Measurements from ENCODE around the gene MKRN2.
"Not testable (repeated sequence)": the region's sequence is repeated elsewhere in the genome, so short reads cannot be mapped to it uniquely, and the experiment has no call there.

MKRN2 gene

GRCh38 chr3:12556690-12557472 is at the start of gene MKRN2:
MKRN2 (plus strand) TSS chr3:12557087; CDS start chr3:12557151, 64 bp downstream.
- peak; percentile 86 for DNase-seq

- no peak for DNase-seq
Measured at GRCh38 chr3:12507591-12508281, 49.2 kb upstream of the MKRN2 start.

GRCh38 chr3:12508291-12508700 is 48.6 kb upstream of the MKRN2 start:
- no peak for DNase-seq

DNA sequence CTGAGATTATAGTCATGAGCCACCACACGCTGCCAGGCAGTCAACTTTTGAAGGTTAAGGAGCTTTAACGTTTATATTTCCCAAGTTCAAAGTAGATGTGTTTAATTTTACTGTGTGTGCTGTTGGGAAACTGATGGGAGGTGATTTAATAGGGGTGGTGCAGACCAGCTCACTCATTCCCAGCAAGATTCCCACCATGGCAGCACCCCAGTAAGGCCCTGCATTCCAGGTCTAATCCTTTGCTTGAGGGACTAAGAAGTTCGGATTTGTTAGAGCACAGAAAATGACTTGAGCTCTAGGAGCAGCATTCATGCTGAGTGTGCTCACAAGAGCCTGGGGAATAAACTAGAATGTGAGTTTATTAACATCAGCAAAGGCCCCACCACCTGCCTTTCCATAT is 47.4 kb upstream of the MKRN2 start:
- no peak for DNase-seq

DNA sequence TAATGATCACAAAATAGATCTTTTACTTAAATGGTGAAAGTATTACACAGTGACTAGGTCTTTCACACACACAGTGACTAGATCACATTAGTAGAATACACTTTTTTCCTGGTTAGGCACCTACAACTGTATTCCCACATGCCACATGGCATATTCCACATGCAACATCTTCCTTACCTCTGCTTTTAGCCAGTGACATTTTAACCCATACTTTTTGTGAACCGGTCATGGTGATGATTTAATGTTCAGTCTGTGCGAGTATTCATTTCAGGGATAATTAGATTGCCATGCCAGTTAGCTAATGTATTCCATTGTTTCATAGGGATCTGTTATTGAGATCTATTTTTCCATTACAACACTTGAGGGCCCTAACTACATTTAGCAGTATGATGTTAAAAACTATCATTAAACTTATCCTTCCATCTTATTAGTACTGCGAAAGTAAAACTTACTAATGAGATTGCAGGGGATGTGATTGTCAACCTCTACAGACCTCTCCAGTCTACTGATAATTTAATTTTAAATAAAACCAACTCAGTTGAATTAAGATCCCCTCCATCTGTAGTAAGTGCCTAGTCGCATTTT is 44.3 kb upstream of the MKRN2 start:
- DNase-seq = no peak

- DNase-seq = no peak
Measured at GRCh38 chr3:12513694-12514446, 43.0 kb upstream of the MKRN2 start.

- no peak for DNase-seq
Measured at GRCh38 chr3:12515631-12516030, 41.3 kb upstream of the MKRN2 start.

GRCh38 chr3:12516873-12517272 is 40.0 kb upstream of the MKRN2 start:
- no peak for DNase-seq

DNA sequence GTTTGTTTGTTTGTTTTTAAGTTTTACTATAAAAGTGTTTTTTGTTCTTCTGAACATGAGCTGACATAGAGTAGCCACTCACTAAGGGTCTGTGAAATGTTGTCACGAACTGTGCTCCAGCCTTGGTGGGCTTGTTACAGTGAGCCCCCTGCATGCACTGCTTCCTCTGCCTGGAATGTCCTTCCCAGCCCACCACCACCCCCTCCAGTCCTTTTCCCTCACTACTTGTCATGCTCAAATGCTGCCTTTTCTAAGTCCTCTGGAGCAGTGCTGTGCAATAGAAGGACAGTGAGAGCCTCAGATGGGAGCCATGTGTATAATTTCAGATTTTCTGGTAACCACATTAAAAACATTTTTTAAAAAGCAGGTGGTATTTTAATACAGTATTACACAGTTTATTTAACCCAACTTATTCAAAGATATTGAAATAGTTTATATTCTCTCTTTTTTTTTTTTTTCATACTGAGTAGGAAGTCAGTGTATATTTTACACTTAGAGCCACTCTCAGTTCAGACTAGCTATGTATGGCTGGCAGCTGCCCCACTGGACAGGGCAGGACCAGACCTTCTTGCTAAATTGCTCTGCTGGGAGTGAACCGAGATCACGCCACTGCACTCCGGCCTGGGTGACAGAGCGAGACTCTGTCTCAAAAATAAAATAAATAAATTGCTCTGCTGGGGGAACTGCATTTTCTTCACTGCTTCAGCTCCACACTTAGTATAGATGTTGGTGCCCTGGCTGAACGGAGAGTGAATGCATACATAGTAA is 38.4 kb upstream of the MKRN2 start:
- DNase-seq = no peak

GRCh38 chr3:12521010-12521409 is 35.9 kb upstream of the MKRN2 start:
- DNase-seq = no peak

GRCh38 chr3:12522721-12523120 is 34.2 kb upstream of the MKRN2 start:
- DNase-seq = no peak

- no peak for DNase-seq
Measured at GRCh38 chr3:12527757-12528143, 29.1 kb upstream of the MKRN2 start.

DNA sequence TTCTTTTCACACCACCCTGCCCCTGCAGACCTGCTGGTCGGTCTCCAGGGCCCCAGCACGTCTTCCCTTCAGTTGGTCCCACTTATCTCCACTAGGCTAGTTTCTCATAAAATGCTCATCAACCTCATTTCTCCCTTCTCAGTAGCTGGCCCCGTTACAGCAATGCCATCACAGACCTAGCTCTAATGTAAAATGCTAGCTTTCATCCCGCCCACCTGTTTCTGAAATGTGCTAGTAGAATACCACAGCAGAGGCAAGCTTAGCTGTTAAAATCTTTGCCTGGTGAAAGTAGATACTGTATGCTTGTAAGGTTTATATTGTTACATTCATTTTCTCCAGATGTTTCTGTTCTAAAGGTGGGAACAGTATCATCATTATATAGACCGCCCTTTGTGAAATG is 24.7 kb upstream of the MKRN2 start:
- no peak for DNase-seq

DNA sequence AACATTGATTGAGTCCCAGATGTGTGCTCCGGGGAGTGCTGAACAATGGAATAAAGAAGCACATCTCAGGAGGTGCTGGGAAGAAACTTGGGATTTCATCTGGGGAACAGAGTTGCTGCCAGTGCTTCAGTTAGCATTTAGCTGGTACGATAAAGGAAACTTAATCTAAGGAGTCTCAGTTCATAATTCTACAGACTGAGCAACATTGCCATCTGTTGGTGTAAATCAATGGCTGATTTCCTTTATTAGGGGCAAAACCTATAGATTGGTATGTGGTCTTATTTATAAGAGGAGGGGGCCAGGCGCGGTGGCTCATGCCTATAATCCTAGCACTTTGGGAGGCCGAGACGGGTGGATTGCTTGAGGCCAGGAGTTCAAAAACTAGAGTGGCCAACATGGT is 20.5 kb upstream of the MKRN2 start:
- DNase-seq = no peak

- no peak for DNase-seq
Measured at GRCh38 chr3:12541625-12542024, 15.3 kb upstream of the MKRN2 start.

- DNase-seq = not testable (repeated sequence)
Measured at GRCh38 chr3:12543497-12543896, 13.4 kb upstream of the MKRN2 start.

GRCh38 chr3:12544652-12545472 is 12.0 kb upstream of the MKRN2 start:
- DNase-seq = no peak

DNA sequence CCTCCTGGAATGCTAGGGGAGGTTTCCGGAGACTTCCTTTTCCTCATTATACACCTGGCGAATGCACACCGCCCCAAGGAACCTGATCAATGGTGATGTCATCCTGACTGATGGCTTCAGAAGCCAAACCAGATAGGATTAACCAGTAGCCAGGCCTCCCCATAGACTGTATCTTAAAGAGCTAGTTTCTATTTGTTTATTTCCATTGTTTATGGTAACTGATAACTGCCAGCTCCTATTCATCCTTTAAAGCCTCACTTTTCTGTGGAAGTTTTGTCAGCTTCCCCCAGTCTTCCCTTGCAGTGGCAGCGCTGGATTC is 11.5 kb upstream of the MKRN2 start, which contains the start of gene MKRN2OS:
Gene MKRN2OS, minus strand, starts transcription at position 27 of the 319 bp plus-strand sequence. CDS start 35 bp downstream, outside the sequence.
- DNase-seq = no peak

DNA sequence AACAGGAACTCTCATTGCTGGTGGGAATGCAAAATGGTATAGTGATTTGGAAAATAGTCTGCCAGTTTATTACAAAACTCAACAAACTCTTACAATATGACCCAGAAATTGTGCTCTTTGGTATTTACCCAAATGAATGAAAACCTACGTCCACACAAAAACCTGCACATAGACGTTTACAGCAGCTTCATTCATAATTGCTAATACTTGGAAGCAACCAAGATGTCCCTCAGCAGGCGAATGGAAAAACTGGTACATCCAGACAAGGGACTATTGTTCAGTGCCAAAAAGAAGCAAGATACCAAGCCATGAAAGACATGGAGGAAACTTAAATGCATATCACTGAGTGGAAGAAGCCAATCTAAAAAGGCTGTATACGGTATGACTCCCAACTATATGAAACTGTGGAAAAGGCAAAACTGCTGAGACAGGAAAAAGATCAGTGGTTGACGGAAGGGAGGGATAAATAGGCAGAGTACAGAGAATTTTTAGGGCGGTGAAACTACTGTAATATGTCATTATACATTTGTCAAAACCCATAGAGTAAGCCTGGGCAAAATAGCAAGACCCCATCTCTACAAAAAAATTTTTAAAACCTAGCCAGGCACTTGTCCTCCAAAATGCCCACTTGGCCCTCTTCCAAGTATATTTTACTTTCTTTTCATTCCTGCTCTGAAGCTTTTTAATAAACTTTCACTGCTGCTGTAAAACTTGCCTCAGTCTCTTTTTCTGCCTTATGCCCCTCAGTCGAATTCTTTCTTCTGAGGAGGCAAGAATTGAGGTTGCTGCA is 6.7 kb upstream of the MKRN2 start:
- DNase-seq = no peak

DNA sequence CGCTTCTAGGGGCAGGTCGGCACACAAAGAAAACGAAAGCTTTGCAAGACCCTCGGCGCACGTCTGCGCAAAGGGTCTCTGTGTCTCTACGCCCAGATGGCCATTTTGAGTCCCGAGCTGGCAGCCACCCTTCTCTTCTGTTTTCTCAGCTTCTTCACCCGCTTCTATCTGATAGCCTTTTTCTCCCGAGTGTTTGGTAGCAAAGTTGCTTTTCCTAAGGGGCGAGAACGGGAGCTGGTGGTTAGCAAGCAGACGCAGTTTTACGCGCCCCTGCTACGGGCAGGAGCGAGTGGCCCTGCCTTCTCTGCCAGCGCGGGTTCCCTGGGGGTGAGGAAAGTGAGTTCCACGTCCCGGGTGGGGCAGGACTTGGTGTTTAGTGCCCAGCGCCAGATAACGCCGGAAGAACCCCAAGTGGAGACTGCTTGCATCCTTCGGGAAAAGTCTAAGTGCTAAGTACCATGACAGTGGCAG is 2.9 kb upstream of the MKRN2 start:
- no peak for DNase-seq

GRCh38 chr3:12556314-12556689 is 585 bp upstream of the MKRN2 start:
- DNase-seq = no peak
